ENCODE measurements around the gene CACNA1I.

The CACNA1I gene

DNA sequence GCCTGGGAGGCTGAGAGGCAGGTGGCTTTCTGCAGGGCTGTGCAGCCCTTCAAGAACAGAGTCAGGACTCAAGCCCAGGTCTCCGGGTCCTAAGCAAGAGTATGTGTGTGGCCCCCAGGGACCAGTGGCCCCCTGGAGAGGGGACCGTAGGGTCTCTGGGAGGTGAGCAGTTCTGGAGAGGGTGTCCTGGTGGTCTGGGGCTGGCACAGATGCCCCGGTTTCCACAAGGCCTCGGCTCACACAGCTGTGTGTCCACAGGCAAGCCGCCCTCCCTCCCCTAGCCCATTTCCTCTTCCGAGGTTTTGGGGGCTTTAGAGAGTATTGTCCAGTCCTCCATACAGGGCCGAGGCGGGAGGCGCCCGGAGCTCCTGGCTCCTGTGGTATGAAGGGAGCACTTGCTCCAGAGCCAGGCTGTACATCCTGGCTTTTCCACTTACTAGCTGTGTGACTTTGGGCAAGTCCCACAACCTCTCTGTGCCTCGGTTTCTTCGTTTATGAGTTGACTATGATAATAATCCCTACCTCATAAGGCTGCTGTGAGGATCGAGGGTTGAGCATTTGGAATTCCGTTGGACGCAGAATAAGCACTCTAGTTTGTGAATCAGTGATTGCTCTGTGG lies 34.6 kb upstream of the CACNA1I start:
- no peak for DNase-seq

DNA sequence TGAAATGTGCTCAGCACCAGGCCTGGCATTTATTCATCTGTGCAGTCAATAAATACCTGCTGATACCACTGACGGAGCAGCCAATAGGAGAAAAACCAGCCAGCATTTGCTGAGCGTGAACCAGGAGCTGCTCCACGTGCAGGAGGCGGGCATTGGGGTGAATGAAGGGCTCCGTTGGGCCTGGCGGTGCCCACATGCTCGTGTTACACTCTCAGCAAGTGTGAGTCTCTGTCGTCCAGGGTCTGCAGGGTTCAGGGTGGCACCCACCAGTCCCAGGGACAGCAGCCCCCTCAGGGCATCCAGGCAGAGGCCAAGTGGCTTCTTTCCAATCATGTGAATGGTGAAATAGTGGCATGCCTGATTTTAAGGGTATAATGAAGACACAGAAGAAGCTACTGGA lies 33.8 kb upstream of the CACNA1I start:
- no peak for DNase-seq

DNA sequence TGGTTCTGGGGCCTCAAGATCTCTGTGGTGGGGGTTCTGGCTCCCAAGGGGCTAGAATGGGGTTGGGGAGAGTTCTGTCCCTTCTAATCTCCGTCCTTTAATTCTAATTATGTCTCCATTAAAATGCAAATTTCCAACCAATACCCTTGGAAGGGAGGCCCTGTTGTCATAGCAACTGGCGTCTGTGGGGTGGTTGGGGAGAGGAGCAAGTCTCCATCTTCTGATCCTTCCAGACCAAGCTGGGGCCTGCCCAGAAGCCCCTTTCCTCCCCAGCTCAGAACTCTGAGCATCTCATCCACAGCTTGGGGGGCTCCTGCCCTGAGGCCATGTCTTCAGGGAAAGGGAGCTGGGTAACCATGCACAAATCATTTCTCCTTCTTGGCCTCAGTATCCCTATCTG lies 32.6 kb upstream of the CACNA1I start:
- DNase-seq = no peak

DNA sequence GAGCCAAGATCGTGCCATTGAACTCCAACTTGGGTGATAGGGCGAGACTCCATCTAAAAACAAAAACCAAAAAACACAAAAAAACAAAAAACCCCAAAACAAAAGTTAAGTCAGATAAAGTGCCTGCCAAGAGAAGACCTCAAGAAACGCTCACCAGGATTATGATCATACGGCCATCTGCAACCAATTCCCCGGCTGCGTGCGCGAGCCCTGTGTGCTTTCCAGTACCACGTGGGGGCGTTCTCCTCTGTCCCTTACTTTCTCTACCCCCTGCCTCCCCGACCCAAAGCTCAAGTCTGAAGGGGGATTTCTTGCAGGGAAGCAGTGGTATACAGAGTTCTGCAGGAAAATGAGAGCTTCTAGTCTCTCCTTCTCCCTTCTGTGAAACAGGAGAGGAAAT lies 27.5 kb upstream of the CACNA1I start:
- peak; percentile 19 to 36 for DNase-seq

DNA sequence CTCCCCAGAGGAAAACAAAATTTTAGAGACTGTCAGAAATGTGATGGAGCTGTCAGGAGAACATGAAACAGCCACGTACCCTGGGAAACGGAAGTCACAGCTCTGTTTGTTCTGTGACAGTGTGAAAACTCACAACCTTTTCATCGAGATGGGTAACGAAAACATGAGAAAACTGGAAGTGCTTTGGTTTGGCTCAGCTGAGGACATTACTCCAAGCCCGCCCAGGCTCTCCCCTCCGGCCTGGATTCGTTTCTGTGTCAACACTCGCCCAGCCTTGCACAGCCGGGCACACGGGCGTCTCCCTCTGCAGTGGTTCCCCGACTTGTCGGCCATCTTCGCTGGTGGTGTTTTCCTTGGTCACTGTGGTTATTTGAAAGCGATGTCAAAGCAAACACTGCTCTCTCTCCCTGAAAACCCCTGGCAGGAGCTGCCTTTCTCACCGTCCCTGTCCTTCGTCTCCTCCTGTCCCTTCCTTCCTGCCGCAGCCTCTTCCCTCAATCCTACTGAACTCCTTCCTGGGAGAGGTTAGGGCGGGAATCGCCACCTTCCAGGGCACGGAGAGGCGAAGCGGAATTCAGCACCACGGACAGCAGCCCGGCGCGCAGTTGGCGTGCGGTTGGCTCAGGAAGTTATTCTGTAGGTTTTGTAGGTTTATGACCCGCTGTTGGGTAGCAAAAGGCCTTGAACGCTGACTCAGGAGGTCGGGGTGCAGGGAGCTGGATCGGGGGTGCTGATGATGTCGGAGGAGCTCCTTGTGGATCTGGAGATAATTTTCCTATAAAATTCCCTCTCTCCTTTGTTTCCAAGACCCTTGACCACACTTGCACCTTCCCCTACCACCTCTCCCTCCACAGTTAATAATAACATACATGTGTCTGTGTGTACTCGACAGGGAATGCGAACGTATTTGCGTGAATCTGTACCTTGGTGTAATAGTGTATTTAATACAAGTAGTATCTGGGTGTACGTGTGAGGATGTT lies 24.9 kb upstream of the CACNA1I start:
- DNase-seq = peak; percentile 70 to 75

DNA sequence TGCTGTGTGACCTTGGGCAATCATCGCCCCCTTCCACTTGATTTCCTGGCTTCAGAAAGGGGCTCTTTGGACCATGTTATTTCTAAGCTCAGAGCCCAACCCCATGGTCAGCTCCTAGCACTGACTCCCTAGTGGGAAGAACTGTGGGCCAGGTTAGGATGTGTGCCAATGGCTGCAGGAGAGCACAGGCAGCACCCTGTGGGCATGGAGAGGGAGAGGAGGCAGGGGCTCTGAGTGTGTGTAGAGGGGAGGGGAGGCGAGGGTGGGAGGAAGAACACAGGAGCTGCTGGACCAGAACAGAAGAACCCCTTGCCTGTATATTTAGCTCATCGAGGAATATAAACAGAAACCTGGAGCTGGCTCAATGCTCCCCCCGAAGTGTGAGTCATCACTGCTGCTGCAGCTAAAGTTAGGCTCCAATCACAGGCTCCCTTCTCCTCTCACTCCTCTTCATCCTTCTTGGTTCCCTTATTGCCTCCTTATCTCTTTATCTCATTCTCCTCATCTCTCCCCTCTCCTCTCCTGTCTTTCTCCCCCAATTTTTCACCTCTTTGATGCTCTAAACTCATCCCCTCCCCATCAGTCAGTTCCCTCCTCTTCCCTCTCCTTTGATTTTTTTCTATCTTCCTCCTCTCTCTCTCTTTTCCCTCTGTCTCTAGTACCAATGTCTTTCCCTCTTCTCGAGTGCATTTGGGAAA lies 23.5 kb upstream of the CACNA1I start:
- no peak for DNase-seq

DNA sequence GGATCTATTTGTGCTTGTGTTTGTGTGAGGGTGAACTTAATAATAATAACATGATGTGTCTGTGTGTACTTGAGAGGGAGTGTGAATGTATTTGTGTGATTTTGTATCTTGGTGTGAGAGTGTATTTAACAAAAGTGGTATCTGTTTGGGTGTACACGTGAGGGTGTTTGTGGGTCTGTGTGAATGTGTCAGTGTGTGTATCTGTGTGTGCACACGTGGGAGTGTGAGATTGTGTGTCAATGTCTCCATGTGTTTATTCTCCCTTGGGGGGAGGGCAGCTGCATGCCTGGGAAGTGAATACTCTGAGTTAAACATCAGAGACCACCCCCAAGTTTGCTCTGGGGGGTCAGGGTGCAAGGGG lies 23.0 kb upstream of the CACNA1I start:
- DNase-seq = no peak

DNA sequence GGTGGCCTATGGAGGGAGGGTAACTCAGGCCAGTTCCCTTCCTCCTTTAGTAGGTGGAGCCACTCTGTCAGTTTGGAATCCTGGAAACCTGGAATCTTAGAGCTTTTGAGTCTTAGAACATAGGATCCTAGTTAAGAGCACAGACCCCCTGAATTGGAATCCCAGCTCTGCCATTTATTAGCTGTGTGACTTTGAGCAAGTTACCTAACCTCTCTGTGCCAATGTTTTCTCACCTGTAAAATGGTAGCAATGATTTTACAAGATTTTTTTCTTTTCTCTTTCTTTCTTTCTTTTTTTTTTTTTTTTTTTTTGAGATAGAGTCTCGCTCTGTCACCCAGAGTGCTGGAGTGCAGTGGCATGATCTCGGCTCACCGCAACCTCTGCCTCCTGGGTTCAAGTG lies 17.1 kb upstream of the CACNA1I start:
- DNase-seq = no peak

DNA sequence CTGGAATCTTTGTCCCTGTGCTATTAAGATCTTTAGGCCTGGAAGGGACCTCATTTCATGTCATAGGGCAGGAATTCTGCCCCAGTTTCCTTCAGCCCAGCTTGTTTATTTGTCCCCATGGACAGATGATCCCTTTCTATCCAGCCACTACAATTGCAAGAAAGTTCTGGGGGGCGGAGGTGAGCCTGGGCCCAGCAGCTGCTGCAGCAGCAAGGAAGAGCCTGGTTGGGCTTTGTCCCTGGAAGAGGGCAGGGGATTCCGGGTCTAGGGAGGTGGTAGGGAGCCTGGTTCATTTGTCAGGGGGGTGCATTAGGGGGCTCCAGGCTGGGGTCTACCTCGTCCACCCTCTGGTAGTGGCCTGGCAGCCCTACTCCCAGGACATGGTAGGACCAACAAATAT lies 16.4 kb upstream of the CACNA1I start:
- DNase-seq = no peak

DNA sequence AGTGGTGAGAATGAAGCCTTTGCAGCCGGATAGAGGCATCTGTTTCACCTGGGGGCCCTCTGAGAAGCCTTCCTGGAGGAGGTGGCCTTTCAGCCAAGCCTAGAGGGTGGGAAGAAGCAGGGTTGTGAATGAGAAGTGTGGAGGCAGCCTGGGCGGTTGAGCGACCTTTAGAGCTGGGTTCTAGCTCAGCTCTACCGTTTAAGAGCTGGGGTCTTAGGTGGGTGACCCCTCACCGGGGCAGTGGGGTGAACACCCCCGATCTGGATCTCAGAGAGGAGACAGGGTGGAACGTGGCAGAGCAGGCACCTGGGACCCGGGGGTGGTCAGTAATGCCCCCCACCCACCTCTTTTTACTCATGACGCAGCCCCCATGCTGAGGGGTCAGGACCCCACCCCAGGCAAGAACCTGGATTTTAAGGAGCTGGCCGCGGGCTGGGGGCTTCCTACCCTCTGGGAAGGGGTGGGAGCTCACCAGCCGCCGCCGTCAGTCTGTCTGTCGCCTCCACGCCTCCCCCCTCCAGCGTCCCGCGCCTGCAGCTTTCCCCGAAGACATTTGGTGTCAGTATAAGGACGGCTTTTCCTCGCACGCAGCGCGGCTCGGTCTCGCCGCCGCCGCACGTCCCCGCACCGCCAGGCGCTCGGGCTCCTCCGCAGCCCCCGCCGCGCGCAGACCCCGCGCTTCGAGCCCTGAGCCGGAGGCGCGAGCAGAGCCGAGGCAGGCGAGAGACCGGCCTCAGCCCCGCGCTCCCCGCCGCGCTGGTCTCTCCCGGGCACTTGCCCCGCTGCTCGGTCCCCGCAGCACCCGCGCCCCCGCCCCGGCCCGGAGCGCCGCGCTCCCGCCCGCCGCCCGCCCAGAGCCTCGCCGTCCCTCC lies 13.3 kb upstream of the CACNA1I start:
- DNase-seq = peak; percentile 44 to 59

DNA sequence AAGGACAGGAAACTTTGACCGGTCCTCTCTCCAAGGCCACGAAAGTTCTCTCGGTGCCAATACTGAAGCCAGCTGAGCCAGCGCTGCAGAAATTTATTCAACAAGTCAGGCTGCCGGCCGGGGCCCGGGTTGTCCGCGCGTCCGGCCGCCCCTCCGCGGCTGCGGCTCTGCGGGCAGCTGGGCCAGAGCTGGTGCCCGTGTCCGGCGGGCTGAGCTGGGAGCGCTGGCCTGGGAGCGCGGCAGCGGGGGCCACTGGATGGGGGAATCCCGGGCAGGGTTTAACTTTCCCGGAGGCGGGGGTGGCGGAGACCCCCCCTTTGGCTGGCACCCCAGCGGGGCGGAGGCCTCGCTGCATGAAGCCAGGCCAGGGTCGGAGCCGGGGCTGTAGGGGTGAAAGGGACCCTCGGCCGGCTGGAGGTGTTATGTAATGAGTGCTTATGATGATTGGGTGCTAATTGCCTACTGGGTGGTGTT lies 12.3 kb upstream of the CACNA1I start:
- DNase-seq = no peak

DNA sequence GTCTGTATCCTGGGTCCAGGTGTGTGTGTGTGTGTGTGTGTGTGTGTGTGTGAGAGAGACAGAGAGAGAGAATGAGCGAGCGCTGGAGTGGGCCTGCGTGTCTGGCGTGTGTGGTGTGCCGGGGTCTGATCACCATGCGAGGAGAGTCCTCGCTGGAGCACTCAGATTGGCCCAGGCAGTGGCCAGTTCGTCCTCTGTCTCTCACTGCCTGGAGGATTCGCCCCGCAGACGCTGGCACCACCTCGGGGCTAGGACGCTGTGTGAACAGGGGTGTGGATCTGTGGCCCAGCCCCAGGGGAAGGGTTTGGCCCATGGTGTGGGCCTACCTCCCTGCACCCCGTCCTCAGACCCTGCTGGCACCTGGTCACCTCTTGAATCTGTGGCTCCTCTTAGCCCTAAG lies 11.6 kb upstream of the CACNA1I start:
- no peak for DNase-seq

DNA sequence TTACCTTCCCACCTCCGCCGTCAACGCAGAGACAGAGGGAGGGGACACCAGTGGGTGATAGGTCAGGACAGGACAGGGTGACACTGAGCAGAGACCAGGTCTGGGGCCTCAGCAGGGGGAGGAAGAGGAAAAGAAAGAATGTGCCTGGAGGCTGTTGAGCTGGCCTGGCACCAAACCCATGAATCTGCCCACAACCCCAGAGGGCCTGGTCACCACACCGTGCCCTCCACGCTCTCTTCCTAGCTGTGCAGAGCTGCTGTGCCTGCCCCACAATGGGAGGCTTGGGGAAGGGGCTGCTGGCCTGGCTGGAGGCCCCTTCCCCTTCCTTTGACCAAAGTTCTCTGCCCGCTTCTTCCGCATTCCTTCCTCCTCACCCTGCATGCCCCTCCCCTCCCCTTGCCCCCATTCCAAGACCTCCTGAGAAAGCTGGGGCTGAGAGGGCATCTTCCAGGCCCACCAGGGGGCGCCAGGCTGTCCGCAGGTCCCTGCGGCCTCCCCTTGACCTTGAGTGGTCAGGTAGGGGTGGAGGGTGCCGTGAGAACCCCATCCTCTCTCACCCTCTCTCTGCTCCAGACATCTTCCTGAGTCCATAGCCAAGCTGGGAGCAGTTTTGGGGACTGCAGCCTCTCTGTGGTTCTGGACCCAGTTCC lies 11.0 kb upstream of the CACNA1I start:
- peak in 1 of 2 experiments; percentile 19 for DNase-seq

DNA sequence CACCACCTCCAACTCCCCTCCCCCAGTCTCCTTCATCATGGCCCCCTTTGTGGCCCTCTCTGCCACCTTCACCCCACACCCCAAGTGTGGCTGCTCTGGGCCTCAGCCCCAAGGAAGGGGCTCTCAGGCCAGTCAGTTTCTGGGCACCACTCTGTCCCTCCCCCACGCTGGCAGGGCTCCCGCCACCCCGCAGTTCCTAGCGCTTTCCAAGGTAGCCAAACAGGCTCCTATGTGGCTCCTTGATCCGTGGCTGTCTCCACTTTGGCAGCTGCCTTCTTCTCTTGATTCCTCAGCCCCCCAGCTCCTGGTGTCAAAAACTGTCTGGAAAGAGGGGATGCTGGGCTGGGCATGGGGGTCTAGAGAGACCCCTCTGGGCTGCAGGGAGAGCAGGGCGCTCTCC lies 10.4 kb upstream of the CACNA1I start:
- DNase-seq = no peak

DNA sequence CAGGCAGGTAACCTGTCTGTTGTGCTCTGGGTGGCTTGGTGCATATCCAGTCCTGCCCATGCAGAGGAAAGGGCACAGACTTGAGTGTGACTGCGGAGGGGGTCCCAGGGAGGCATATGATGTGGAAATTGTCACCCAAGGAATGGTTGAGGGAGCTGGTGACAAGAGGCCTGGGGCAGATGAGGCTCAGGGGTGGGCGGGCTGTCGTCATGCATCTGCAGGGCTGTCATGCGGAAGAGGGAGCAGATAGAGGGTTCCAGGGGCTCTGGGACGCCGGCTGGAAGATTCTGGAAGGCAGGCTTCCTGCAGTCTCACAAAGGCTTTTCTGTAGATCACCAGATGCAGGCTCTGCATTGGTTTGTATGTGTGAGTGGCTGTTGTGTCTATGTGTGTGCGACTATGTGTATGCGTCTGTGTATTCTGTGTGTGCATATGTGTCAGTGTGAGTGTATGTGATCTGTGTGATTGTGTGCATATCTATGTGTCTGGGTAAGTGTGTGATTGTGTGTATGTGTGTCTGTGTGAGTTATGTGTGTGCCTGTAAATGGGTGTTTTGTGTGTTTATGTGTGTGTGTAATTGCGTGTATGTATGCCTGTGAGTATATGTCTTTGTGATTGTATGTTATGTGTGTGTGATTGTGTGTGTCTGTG lies 7.6 kb upstream of the CACNA1I start:
- no peak for DNase-seq

DNA sequence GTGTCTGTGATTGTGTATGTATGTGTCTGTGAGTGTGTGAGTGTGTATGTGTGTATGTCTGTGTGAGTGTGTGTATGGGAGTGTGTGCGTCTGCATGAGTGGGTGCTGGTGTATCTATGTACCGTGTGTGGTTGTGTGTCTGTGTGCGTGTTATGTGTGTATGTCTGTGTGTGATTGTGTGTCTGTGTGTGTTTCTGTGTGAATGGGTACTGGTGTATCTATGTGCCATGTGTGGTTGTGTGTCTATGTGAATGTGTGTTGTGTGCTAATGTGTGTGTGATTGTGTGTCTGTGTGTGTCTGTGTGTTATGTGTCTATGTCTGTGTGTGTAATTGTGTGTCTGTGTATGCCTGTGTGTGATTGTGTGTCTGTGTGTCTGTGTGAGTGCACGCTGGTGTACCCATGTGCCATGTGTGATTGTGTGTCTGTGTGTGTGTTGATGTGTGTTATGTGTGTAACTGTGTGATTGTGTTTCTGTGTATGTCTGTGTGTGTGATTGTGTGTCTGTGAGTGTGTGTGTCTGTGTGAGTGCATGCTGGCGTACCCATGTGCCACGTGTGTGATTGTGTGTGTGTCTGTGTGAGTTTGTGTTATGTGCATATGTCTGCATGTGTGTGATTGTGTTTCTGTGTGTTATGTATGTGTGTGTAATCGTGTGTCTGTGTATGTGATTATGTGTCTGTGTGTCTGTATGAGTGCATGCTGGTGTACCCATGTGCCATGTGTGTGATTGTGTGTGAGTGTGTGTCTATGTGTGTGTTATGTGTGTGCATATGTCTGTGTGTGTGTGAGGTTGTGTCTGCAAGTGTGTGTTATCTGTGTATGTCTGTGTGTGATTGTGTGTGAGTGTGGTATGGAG lies 6.8 kb upstream of the CACNA1I start:
- DNase-seq = no peak

DNA sequence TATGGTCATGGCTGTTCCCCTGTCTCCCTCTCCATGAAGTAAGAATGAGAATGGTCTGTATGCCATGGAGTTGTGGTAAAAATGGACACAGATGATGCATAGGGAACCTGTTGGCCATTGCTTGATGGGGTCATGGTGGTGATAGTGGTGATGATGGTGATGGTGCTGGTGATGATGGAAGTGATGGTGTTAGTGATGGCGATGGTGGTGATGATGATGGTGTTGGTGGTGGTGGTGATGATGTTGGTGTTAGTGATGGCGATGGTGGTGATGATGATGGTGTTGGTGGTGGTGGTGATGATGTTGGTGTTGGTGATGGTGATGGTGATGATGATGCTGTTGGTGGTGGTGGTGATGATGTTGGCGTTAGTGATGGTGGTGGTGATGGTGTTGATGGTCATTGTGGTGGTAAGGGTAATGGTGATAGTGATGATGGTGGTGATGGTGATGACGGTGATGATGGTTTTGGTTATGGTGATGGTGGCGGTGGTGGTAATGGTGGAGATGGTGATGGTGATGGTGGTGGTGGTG lies 5.1 kb upstream of the CACNA1I start:
- no peak for DNase-seq

DNA sequence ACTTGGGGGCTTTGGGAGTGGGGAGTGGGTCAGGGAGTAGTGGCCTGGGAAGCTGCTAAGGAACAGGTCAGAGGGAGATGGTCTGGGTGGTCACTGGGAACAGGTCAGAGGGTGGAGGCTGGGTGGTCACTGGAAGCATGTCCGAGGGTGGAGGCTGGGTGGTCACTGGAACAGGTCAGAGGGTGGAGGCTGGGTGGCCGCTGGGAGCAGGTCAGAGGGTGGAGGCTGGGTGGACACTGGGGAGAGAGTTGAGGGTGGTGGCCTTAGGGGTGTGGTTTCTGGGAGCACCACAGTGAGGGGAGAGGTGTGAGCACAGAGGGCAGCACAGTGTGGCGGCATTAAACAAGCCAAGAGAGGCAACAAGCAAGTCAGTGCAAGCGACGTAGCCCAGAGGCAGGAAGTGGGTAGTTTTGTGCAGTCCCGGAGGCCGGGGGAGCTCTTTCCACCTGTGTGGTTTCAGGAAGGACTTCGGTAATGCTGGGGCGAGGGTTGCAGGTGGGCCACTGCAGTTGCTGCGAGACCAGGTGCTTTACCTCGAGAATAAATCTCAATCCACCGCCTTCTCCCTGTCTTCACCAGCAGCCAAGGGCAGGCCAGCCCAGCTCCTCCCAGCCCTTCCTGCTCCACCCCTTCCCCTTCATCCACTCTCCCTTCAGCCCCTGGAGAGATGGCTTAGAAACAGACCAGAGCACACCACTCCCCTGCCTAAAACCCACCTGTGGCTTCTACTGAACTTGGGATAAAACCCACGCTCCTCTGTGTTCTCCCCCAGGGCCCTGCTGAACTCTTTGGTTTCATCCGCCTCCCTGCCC lies 3.2 kb upstream of the CACNA1I start:
- peak; percentile 28 to 33 for DNase-seq

DNA sequence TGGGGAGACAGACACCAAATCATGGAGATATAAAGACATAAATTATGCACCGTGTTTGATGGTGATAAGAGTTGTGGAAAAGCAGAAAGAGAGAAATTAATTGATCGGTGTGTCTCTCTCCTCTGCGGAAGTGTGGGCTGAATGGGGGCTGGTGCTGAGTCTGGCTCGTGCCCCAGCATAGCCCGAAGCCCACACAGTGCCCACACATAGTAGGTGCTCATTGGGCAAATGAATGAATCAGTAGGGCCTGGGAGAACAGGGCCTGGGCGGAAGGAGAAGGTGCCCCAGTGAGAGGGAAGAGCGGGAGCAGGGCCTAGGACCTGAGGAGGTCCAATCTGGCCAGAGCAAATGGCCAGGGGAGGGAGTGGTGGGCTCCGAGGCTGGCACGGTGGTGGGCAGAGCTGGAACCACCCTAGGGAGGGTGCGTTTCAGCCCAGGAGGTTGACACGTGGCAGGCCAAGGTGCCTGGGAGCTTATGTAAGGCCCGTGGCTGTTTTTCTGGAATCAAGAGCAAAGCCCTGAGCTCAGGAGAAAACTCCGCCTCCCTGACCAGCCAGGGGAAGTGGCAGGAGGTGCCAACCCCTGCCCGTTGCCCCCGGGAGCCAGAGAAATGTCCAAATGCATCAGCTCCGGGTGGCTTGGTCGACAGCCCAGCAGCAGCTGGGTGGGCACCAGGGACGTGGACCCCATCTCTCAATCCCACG lies 2.1 kb upstream of the CACNA1I start:
- no peak for DNase-seq

All from activated CD4-positive, alpha-beta T cell treated with anti-CD3 and anti-CD28 coated beads, Interleukin-2, amount 50 U/mL, for 48 hours (primary cell).